Coronary artery (tissue), 2 donors: ENCODE results near the gene EVL.

Experiments
- DNase-seq: peaks from one replicate; pipeline ENCODE4 v3.0.0-alpha.2; 2017; ENCODE audit warnings: low spot score
- H3K27ac ChIP-seq, 2 donors: fragments of 200-600 bp; sonication (generic); one replicate each; pipeline ENCODE4 v1.5.1; 2016 to 2019
- H3K4me3 ChIP-seq: fragments of 200-600 bp; sonication (generic); 2 replicates; pipeline ENCODE4 v1.5.1; 2016; ENCODE audit warnings: mild to moderate bottlenecking, moderate library complexity
- TF ChIP-seq, protein P1 (sequence below): fragments of 200-600 bp; sonication (generic); IDR thresholded peaks from one replicate; pipeline ENCODE4 v1.5.1; 2019; ENCODE audit warnings: antibody characterized with exemption

The EVL gene

DNA sequence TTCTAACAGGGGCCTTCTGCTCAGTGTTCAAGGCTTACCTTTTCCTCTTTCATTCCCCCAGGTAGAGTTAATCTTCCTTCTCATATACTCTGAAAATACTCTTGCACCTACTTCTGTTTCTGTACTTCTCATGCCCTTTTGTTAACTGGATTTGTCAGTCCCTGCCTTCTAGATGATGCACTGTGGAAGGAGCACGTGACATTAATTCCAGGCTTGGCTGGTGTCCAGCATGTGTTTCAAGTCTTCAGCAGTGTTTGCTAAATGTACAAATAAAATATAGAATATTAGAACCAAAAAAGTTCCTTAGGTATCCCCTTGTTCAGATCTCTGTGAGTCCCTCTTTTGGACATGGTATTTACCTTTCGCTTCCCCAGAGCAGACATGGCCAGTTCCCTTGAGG lies 27.9 kb upstream of the EVL start:
- Histone ChIP-seq H3K4me3 (no peak overlapping the region), H3K27ac (no peak overlapping the region)
- TF ChIP-seq, protein P1, sequence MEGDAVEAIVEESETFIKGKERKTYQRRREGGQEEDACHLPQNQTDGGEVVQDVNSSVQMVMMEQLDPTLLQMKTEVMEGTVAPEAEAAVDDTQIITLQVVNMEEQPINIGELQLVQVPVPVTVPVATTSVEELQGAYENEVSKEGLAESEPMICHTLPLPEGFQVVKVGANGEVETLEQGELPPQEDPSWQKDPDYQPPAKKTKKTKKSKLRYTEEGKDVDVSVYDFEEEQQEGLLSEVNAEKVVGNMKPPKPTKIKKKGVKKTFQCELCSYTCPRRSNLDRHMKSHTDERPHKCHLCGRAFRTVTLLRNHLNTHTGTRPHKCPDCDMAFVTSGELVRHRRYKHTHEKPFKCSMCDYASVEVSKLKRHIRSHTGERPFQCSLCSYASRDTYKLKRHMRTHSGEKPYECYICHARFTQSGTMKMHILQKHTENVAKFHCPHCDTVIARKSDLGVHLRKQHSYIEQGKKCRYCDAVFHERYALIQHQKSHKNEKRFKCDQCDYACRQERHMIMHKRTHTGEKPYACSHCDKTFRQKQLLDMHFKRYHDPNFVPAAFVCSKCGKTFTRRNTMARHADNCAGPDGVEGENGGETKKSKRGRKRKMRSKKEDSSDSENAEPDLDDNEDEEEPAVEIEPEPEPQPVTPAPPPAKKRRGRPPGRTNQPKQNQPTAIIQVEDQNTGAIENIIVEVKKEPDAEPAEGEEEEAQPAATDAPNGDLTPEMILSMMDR = no peak
- DNase-seq = no peak

DNA sequence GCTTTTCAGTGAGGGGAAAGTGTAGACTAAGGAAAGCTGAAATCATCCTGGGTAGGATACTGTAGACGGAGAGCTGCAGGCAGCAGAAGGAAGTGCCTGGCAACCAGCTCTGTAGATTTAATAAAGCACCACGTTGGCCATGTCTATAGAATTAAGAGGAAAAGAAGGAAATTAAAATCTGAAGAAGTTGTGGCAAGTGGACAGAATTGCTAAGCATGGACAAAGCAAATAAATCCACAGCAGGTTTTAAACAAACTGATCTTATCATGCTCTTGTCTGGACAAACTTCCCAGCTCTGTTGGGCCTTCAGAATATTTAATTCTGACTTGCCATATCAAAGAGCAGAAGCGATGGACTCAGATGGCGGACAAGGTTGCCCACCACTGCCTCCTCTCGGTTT lies 27.2 kb upstream of the EVL start:
- H3K27ac ChIP-seq = no peak overlapping the region
- DNase-seq = no peak
- no peak overlapping the region for H3K4me3 ChIP-seq
- TF ChIP-seq, protein P1 = no peak

DNA sequence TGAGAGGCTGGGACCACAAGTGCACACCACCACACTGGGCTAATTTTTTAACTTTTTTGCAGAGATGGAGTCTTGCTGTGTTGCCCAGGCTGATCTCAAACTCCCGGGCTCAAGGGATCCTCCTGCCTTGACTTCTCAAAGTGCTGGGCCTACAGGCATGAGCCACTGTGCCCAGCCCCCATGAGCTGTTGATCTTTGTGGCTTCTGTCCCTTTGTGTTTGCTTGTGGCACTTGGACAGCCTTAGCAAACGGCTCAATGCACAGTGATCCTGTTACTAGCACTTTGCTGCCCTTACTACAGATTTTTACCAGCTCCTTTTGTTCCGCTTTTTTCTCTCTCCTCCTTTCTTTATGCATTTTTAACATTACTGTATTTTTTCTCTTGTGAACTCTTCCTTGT lies 25.3 kb upstream of the EVL start:
- TF ChIP-seq, protein P1 = no peak
- Histone ChIP-seq H3K4me3 (no peak overlapping the region), H3K27ac (no peak overlapping the region)
- DNase-seq = no peak

DNA sequence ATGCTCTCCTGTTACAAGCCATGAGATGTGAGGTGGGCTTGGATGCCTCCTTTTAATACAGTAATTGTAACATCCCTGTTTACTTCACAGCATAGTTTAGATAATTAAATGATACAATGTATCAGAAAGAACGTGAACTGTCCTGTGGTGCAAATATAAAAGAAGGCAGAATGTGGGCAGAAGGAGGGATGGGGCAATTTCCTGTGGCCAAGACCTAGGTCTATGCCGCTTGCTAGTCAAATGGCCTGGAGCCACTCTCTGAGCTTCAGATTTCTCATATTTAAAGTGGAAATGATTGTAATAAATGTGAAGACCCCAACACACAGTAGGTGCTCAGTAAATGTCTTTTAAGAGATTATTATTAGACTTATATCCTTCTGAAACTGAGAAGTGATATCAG lies 24.0 kb upstream of the EVL start:
- Histone ChIP-seq H3K27ac (no peak overlapping the region), H3K4me3 (no peak overlapping the region)
- TF ChIP-seq, protein P1 = no peak
- DNase-seq = no peak

DNA sequence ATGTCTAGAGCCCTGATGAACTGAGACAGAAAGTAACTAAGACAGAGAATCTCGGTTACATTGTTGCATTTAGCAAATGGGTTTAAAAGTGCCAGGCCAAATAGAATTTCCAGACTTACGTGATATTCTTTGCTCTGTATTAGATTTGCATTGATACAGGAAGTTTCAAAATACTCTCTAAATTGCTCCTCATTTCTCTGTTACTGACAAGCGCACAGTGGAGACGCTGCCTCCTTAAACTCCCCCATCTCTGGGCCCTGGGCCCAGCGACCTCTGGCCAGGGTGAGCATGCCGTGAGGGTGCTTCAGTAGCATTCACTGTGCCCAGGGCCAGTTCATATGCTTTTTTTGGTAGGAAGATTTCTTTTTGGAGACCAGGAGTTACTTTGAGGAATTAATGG lies 22.9 kb upstream of the EVL start:
- no peak for DNase-seq
- H3K27ac ChIP-seq = no peak overlapping the region
- TF ChIP-seq, protein P1 = no peak
- no peak overlapping the region for H3K4me3 ChIP-seq

DNA sequence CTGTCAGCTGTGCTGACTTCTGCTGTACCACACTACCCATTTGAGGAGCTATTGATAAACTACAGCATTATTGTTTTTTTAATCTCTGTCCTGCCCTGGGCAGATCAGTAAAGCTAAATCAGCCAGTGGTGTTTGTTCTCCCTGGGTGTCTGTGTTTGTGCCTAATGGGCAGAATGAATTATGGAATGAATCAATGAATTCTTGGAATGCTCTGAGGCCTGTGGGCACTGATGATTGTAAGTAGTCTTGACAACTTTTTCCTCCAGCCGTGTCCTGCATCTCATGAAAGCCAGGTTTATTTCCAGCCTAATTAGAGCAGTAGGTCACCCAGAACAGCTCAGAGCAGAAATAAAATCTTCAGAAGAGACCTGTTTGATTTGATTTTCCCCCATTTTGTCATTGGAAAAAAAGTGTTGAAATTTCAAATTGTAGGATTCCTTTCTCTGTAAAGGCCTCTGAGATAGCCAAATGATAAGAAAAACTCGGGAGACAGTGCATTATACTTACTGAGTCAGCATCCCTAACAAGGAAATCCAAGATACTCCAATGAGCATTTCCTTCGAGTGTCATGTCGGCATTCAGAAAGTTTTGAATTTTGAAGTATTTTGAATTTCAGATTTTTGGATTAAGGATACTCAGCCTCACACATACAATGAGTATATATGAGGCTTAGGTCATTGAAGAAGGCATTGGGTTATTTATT lies 19.4 kb upstream of the EVL start:
- Histone ChIP-seq H3K27ac (no peak overlapping the region), H3K4me3 (no peak overlapping the region)
- DNase-seq = no peak
- TF ChIP-seq, protein P1 = no peak

DNA sequence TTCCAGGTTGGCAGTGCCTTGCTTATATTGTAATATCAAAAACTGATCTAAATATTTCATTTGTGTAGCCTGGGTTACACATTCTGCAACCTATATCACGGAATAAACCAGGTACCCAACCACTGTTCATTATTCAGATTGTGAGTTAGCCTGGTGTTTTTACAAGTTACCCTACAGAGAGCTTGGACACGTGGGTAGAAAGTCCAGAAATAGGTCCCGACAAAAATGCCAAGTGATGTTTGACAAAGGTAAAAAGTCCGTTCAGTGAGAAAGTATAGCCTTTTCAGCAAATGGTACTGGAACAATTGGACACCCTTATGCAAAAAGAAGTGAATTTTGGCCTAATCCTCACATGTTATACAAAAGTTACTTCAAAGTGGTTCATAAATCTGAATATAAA lies 17.6 kb upstream of the EVL start:
- Histone ChIP-seq H3K27ac (no peak overlapping the region), H3K4me3 (no peak overlapping the region)
- no peak for DNase-seq
- TF ChIP-seq, protein P1 = no peak
